Measurements from ENCODE around the gene CACNA1C.

GRCh38 chr12:2353691-2354090 lies 300.9 kb downstream of the CACNA1C start:
- no peak for TF ChIP-seq CTCF (IDR thresholded peaks at IDR 0.05)
- no peak for TF ChIP-seq POLR2A (IDR thresholded peaks at IDR 0.05)
- no peak for TF ChIP-seq POLR2AphosphoS5 (IDR thresholded peaks at IDR 0.05)
- no peak for TF ChIP-seq EP300 (IDR thresholded peaks at IDR 0.05)

All from suprapubic skin (tissue), 4 donors.